Retinal pigment epithelial cell (primary cell): ENCODE results near the gene SPEF2.

Experiments
- DNase-seq: peaks from one replicate; pipeline ENCODE4 v3.0.0-alpha.2; 2010; ENCODE audit warnings: low read depth
- H3K4me3 ChIP-seq: 2 replicates; pipeline ENCODE4 v1.5.1; 2011; ENCODE audit warnings: mild to moderate bottlenecking, low read length, control low read depth, moderate library complexity
- TF ChIP-seq, protein P1 (sequence below): conservative IDR thresholded peaks from 2 replicates; pipeline ENCODE4 v1.5.1; 2011; ENCODE audit warnings: low read depth, low read length, control low read depth, inconsistent platforms

Gene SPEF2

GRCh38 chr5:35741971-35742370 is 124.3 kb downstream of the SPEF2 start:
- DNase-seq, result no peak
- H3K4me3 ChIP-seq, result no peak overlapping the region
- TF ChIP-seq, protein P1, sequence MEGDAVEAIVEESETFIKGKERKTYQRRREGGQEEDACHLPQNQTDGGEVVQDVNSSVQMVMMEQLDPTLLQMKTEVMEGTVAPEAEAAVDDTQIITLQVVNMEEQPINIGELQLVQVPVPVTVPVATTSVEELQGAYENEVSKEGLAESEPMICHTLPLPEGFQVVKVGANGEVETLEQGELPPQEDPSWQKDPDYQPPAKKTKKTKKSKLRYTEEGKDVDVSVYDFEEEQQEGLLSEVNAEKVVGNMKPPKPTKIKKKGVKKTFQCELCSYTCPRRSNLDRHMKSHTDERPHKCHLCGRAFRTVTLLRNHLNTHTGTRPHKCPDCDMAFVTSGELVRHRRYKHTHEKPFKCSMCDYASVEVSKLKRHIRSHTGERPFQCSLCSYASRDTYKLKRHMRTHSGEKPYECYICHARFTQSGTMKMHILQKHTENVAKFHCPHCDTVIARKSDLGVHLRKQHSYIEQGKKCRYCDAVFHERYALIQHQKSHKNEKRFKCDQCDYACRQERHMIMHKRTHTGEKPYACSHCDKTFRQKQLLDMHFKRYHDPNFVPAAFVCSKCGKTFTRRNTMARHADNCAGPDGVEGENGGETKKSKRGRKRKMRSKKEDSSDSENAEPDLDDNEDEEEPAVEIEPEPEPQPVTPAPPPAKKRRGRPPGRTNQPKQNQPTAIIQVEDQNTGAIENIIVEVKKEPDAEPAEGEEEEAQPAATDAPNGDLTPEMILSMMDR, result no peak

GRCh38 chr5:35743644-35744043 is 126.0 kb downstream of the SPEF2 start:
- no peak overlapping the region for H3K4me3 ChIP-seq
- TF ChIP-seq, protein P1, result no peak
- no peak for DNase-seq

- no peak for DNase-seq
- TF ChIP-seq, protein P1, result no peak
- H3K4me3 ChIP-seq, result no peak overlapping the region
These were observed 127.5 kb downstream of the SPEF2 start for GRCh38 chr5:35745193-35745592.

- TF ChIP-seq, protein P1, result no peak
- no peak for DNase-seq
- no peak overlapping the region for H3K4me3 ChIP-seq
These were observed 128.0 kb downstream of the SPEF2 start for GRCh38 chr5:35745660-35746059.

DNA sequence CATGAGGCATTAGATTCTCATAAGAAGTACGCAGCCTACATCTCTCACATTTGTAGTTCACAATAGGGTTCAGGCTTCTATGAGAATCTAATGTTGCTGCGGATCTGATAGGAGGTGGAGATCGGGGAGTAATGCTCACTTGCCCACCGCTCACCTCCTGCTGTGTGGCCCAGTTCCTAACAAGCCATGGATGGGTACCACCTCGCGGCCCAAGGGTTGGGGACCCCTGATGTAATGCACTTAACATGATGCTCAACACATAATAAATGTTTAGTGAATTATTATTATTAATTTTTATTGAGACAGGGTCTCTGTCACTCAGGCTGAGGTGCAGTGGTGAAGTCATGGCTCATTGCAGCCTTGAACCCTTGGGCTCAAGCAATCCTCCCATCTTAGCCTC is 134.3 kb downstream of the SPEF2 start:
- TF ChIP-seq, protein P1, result no peak
- no peak for DNase-seq
- no peak overlapping the region for H3K4me3 ChIP-seq

DNA sequence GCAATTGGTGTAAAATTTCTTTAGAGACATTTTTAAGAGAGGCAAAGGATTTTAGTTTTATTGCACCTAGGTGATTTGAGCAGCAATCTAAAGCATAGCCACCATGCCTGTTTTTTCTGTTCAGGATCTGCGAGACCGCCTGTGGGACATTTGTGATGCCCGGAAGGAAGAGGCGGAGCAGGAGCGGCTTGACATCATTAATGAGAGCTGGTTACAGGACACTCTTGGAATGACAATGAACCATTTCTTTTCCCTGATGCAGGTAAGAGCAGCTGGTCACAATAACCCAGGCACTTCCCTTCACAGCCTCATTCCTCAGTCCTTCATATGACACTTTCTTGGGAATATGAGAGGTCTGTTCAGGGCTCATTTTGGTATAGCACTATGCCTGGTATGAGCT is 135.8 kb downstream of the SPEF2 start:
- DNase-seq, result no peak
- no peak overlapping the region for H3K4me3 ChIP-seq
- TF ChIP-seq, protein P1, result no peak

- no peak for DNase-seq
- TF ChIP-seq, protein P1, result no peak
- no peak overlapping the region for H3K4me3 ChIP-seq
These were observed 136.8 kb downstream of the SPEF2 start for GRCh38 chr5:35754481-35754880.
